CD14-positive monocyte (primary cell): ENCODE data around the gene MTARC2. TPM values are rescaled to one million over a fixed set of nuclear protein-coding genes. Genes with fewer than 3 reads are reported as not detected.

ENCODE experiments used
- DNase-seq, 3 donors: peaks; one replicate each; pipeline ENCODE4 v3.0.0-alpha.2; 2011 to 2022
- H2AFZ ChIP-seq: 2 replicates; pipeline ENCODE4 v1.6.0; 2012; ENCODE audit warnings: mild to moderate bottlenecking, low read depth, low read length, inconsistent platforms; ENCODE audit not compliant: insufficient read depth, poor library complexity, severe bottlenecking
- H3K27ac ChIP-seq, 2 donors: 1 replicate in 1 of 2; 2 replicates in 1 of 2; pipeline ENCODE4 v1.5.1; 2012 to 2013; ENCODE audit warnings: low read length in 2 of 2, control low read depth in 1 of 2, inconsistent platforms in 1 of 2, low read depth in 1 of 2, mild to moderate bottlenecking in 1 of 2
- H3K27me3 ChIP-seq, 2 donors: one replicate each; pipeline versions ENCODE4 v1.6.0 to v1.6.1; 2011 to 2013; ENCODE audit warnings: low read length in 2 of 2; ENCODE audit not compliant: control insufficient read depth in 2 of 2, insufficient read depth in 2 of 2
- H3K36me3 ChIP-seq, 2 donors: replicated peaks in 1 of 2; 1 replicate in 1 of 2; 2 replicates in 1 of 2; pipeline versions ENCODE4 v1.5.1 to v1.6.1; 2012 to 2013; ENCODE audit warnings: low read length in 2 of 2, control low read depth in 1 of 2, inconsistent platforms in 1 of 2, mild to moderate bottlenecking in 1 of 2; ENCODE audit not compliant: insufficient read depth in 2 of 2, control insufficient read depth in 1 of 2
- H3K4me1 ChIP-seq, 2 donors: 1 replicate in 1 of 2; 2 replicates in 1 of 2; pipeline versions ENCODE4 v1.5.1 to v1.6.1; 2012 to 2013; ENCODE audit warnings: low read length in 2 of 2, control low read depth in 1 of 2, inconsistent platforms in 1 of 2, mild to moderate bottlenecking in 1 of 2, moderate library complexity in 1 of 2; ENCODE audit not compliant: insufficient read depth in 2 of 2, control insufficient read depth in 1 of 2
- H3K4me2 ChIP-seq: replicated peaks from 2 replicates; pipeline ENCODE3; 2012; ENCODE audit warnings: low read length, moderate library complexity, mild to moderate bottlenecking; ENCODE audit not compliant: poor library complexity, severe bottlenecking; ENCODE audit errors: extremely low read depth
- H3K4me3 ChIP-seq, 3 experiments: fragments of 200-600 bp in 1 of 3; sonication (generic) in 1 of 3; replicated peaks in 1 of 3; 1 replicate in 2 of 3; 2 replicates in 1 of 3; pipeline ENCODE4 v1.5.1; 2011 to 2013; ENCODE audit warnings: low read length in 3 of 3, mild to moderate bottlenecking in 3 of 3, control low read depth in 2 of 3, low read depth in 2 of 3, inconsistent platforms in 1 of 3, moderate library complexity in 1 of 3
- H3K79me2 ChIP-seq: 2 replicates; pipeline ENCODE4 v1.6.0; 2012; ENCODE audit warnings: mild to moderate bottlenecking, control low read depth, inconsistent platforms, low read length, moderate library complexity; ENCODE audit not compliant: insufficient read depth
- H3K9ac ChIP-seq: 2 replicates; pipeline ENCODE4 v1.6.0; 2017; ENCODE audit warnings: low read length, mild to moderate bottlenecking; ENCODE audit not compliant: insufficient read depth, poor library complexity, severe bottlenecking
- H3K9me3 ChIP-seq, 2 donors: replicated peaks in 1 of 2; 1 replicate in 1 of 2; 2 replicates in 1 of 2; pipeline versions ENCODE4 v1.5.1 to v1.6.1; 2012 to 2013; ENCODE audit warnings: low read length in 2 of 2, control low read depth in 1 of 2; ENCODE audit not compliant: control insufficient read depth in 1 of 2, insufficient read depth in 1 of 2
- H4K20me1 ChIP-seq: 2 replicates; pipeline ENCODE4 v1.6.0; 2012; ENCODE audit warnings: mild to moderate bottlenecking, low read length, control low read depth, moderate library complexity; ENCODE audit not compliant: insufficient read depth
- H3K27ac Mint-ChIP-seq, 7 donors: one replicate each; pipeline ENCODE4 v1.8.0; 2020; ENCODE audit warnings: mild to moderate bottlenecking in 7 of 7, mixed read lengths in 7 of 7, moderate library complexity in 6 of 7, inconsistent platforms in 2 of 7
- H3K27me3 Mint-ChIP-seq, 3 donors: one replicate each; pipeline ENCODE4 v1.8.0; 2021 to 2022; ENCODE audit warnings: low read depth in 3 of 3, mild to moderate bottlenecking in 3 of 3, mixed read lengths in 3 of 3, moderate library complexity in 3 of 3, inconsistent platforms in 1 of 3
- H3K36me3 Mint-ChIP-seq, 2 donors: one replicate each; pipeline ENCODE4 v1.8.0; 2020; ENCODE audit warnings: mixed read lengths in 2 of 2, inconsistent platforms in 1 of 2, mild to moderate bottlenecking in 1 of 2
- H3K4me1 Mint-ChIP-seq: one replicate; pipeline ENCODE4 v1.8.0; 2020; ENCODE audit warnings: mild to moderate bottlenecking, mixed read lengths
- H3K4me3 Mint-ChIP-seq, 2 donors: one replicate each; pipeline ENCODE4 v1.8.0; 2020; ENCODE audit warnings: mild to moderate bottlenecking in 2 of 2, mixed read lengths in 2 of 2, moderate library complexity in 1 of 2
- H3K9me3 Mint-ChIP-seq, 7 donors: one replicate each; pipeline ENCODE4 v1.8.0; 2020 to 2022; ENCODE audit warnings: mixed read lengths in 7 of 7, mild to moderate bottlenecking in 6 of 7, moderate library complexity in 6 of 7, inconsistent platforms in 2 of 7
- WGBS: methylation state at CpG from one replicate; pipeline ENCODE4 v1.1.5; 2013; ENCODE audit warnings: missing lambda C conversion rate; ENCODE audit not compliant: insufficient coverage; 5-methylcytosine and 5-hydroxymethylcytosine counted together
- intact Hi-C, 2 donors: fragments of 100-400 bp; cut with micrococcal nuclease; formaldehyde crosslinking; loops; one replicate each; pipeline versions ENCODE4 v1.15.0 to v1.15.1; 2023
- polyA plus RNA-seq, 3 donors: library from polyadenylated mRNA; depleted of rRNA in 1 of 3; unstranded in 2 of 3; stranded (reverse) in 1 of 3; fragments of 300-500 nt in 2 of 3; fragments of >200 nt in 1 of 3; fragmentation: Illumina TruSeq in 2 of 3; gene quantifications; 1 replicate in 2 of 3; 2 replicates in 1 of 3; pipeline ENCODE4 v1.2.3, GENCODE V29; 2012 to 2021
- TF ChIP-seq, protein P1 (sequence below): fragments of 200-600 bp; IDR thresholded peaks from one replicate; pipeline ENCODE4 v1.8.0; 2022; ENCODE audit warnings: antibody characterized with exemption, mild to moderate bottlenecking

Gene MTARC2
- polyA plus RNA-seq, 3 donors = 0.29 to 0.81 (median 0.56) TPM

DNA sequence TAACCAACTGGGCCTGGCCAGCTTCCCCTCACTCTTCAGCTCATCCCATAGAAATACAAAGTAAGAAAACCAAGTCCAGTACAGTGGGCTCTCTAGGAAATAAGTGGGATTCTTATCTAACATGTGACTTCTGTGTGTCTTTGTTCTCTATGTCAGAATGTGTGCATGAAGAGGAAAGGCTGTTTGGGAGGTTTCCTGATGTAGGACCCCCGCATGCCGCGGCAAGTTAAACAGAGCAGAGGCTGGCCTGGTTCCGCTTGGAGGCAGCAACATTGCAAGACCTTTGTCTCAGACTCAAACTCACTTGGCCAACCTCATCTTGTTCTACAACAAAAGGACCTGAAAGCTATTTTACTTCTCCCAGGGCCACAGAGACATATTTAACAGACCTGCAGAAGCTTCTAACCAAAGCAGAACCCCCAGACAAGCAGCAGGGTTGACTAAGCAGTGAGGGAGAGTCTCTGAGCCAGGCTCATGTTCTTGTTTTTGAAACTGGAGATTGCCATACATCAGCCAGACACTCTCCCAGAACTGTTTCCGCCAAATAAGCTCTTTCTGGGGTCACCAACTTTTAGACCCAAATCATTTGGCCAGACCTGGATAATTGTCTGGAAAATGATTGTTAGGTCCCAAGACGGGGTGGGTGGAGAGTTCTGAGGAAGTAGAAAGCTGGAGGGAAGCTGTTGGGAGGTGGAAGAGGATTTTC lies 6.2 kb downstream of the MTARC2 start:
- Histone ChIP-seq H3K9ac (no peak overlapping the region), H3K4me2 (no peak overlapping the region), H3K4me3 (no peak overlapping the region), H3K27me3 (no peaks in the 10 kb centered on the region), H3K9me3 (no peaks in the 10 kb centered on the region), H2AFZ (no peak overlapping the region), H3K27ac (no peak overlapping the region), H3K4me1 (peaks cover 0 to 5% of the 10 kb centered on the region in 2 donors), H4K20me1 (no peaks in the 10 kb centered on the region), H3K36me3 (no peaks in the 10 kb centered on the region), H3K79me2 (no peaks in the 10 kb centered on the region)
- DNase-seq = no peak
- Mint-ChIP-seq H3K27ac (no peak overlapping the region), H3K36me3 (peaks cover 0 to 9% of the 10 kb centered on the region in 2 donors), H3K9me3 (no peaks in the 10 kb centered on the region), H3K4me3 (no peak overlapping the region), H3K27me3 (peaks cover 3 to 11% (median 4%) of the 10 kb centered on the region in 3 donors), H3K4me1 (peaks cover 30% of the 10 kb centered on the region)
- intact Hi-C loops = no loop called here
- WGBS = 74% methylated on average over 5 of the region's 6 CpGs
- TF ChIP-seq, protein P1, sequence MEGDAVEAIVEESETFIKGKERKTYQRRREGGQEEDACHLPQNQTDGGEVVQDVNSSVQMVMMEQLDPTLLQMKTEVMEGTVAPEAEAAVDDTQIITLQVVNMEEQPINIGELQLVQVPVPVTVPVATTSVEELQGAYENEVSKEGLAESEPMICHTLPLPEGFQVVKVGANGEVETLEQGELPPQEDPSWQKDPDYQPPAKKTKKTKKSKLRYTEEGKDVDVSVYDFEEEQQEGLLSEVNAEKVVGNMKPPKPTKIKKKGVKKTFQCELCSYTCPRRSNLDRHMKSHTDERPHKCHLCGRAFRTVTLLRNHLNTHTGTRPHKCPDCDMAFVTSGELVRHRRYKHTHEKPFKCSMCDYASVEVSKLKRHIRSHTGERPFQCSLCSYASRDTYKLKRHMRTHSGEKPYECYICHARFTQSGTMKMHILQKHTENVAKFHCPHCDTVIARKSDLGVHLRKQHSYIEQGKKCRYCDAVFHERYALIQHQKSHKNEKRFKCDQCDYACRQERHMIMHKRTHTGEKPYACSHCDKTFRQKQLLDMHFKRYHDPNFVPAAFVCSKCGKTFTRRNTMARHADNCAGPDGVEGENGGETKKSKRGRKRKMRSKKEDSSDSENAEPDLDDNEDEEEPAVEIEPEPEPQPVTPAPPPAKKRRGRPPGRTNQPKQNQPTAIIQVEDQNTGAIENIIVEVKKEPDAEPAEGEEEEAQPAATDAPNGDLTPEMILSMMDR = no peak

DNA sequence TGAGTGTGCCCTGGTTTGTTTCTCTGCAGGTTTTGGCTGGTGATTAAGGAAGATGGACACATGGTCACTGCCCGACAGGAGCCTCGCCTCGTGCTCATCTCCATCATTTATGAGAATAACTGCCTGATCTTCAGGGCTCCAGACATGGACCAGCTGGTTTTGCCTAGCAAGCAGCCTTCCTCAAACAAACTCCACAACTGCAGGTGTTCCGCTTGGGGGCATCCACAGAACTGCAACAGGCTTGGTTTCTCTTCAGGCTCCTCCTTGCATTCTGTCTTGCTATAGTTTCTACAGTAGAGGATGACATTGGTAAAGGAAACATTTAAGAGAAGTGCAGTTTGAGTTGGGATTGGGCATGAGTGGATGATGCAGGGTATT lies 6.8 kb downstream of the MTARC2 start:
- Histone ChIP-seq H3K27ac (no peak overlapping the region), H3K9ac (no peak overlapping the region), H3K4me1 (peaks cover 0 to 5% of the 10 kb centered on the region in 2 donors), H3K4me2 (no peak overlapping the region), H2AFZ (no peak overlapping the region), H4K20me1 (no peaks in the 10 kb centered on the region), H3K27me3 (no peaks in the 10 kb centered on the region), H3K79me2 (no peaks in the 10 kb centered on the region), H3K9me3 (no peaks in the 10 kb centered on the region), H3K36me3 (no peaks in the 10 kb centered on the region), H3K4me3 (no peak overlapping the region)
- Mint-ChIP-seq H3K4me3 (no peak overlapping the region), H3K9me3 (no peaks in the 10 kb centered on the region), H3K27ac (peak overlapping the region in 1 of 7 donors; percentile 50), H3K27me3 (peaks cover 3 to 6% (median 4%) of the 10 kb centered on the region in 3 donors), H3K36me3 (peaks cover 0 to 8% of the 10 kb centered on the region in 2 donors), H3K4me1 (peaks cover 26% of the 10 kb centered on the region)
- TF ChIP-seq, protein P1 = no peak
- intact Hi-C loops = no loop called here
- no CpG with 5 or more reads among the region's 4 CpGs for WGBS
- DNase-seq = no peak
